Endothelial cell of umbilical vein (primary cell): ENCODE results near the gene B3GALT5. TPM values are rescaled to one million over a fixed set of nuclear protein-coding genes. Genes with fewer than 3 reads are reported as not detected.

Experiments used
- BruUV-seq: library from RNA; stranded (reverse); fragments of 400-500 nt; replicated peaks from 2 replicates; lab custom pipeline; 2021; lab: Mats Ljungman, UMichigan
- CTCF ChIA-PET: fragments of 300-600, 350-600 bp; sonication (Branson Sonifier 250); formaldehyde crosslinking; loops from one replicate; lab custom pipeline; 2021; ENCODE audit warnings: antibody characterized with exemption, inconsistent platforms; lab: Charles Lee
- POLR2A ChIA-PET: fragments of 300-600, 350-600 bp; sonication (Branson Sonifier 250); formaldehyde crosslinking; loops from one replicate; lab custom pipeline; 2021; ENCODE audit warnings: antibody characterized with exemption, inconsistent platforms; lab: Charles Lee
- DNase-seq: peaks from one replicate; pipeline ENCODE4 v3.0.0-alpha.2; 2011; ENCODE audit warnings: low read depth, low spot score
- FAIRE-seq: peaks from 2 replicates; lab custom pipeline; 2011; peaks lifted over from hg19 to GRCh38; lab: Jason Lieb, UNC
- H2AFZ ChIP-seq: 2 replicates; pipeline ENCODE4 v1.6.0; 2012; ENCODE audit warnings: low read depth, low read length, control low read depth, inconsistent platforms
- H3K27ac ChIP-seq: 2 replicates; pipeline ENCODE4 v1.5.1; 2011; ENCODE audit warnings: low read depth, mild to moderate bottlenecking, control low read depth, low read length, moderate library complexity; ENCODE audit not compliant: insufficient read depth
- H3K27me3 ChIP-seq, 2 experiments: 2 replicates each; pipeline versions ENCODE4 v1.6.0 to v1.6.1; 2011; ENCODE audit warnings: low read length in 2 of 2, mixed read lengths in 1 of 2; ENCODE audit not compliant: control insufficient read depth in 2 of 2, insufficient read depth in 2 of 2
- H3K36me3 ChIP-seq, 2 experiments: 2 replicates in 1 of 2; 3 replicates in 1 of 2; pipeline ENCODE4 v1.5.1; 2011; ENCODE audit warnings: low read length in 2 of 2, mild to moderate bottlenecking in 1 of 2, moderate library complexity in 1 of 2; ENCODE audit not compliant: control insufficient read depth in 2 of 2, insufficient read depth in 2 of 2; ENCODE audit errors: extremely low read depth in 1 of 2
- H3K4me1 ChIP-seq: 3 replicates; pipeline ENCODE4 v1.5.1; 2011; ENCODE audit warnings: mild to moderate bottlenecking, low read length; ENCODE audit not compliant: control insufficient read depth, insufficient read depth; ENCODE audit errors: extremely low read depth
- H3K4me2 ChIP-seq: 2 replicates; pipeline ENCODE4 v1.6.1; 2011; ENCODE audit warnings: low read length, control low read depth, mixed read lengths; ENCODE audit not compliant: insufficient read depth
- H3K4me3 ChIP-seq, 3 experiments: fragments of 200-600 bp in 1 of 3; sonication (generic), shearing (Covaris generic) in 1 of 3; replicated peaks in 1 of 3; 2 replicates each; pipeline ENCODE4 v1.5.1; 2011 to 2016; ENCODE audit warnings: control low read depth in 3 of 3, low read length in 3 of 3, mild to moderate bottlenecking in 2 of 3, inconsistent platforms in 1 of 3, low read depth in 1 of 3, moderate library complexity in 1 of 3; ENCODE audit not compliant: insufficient read depth in 1 of 3
- H3K79me2 ChIP-seq: 2 replicates; pipeline ENCODE4 v1.6.0; 2012; ENCODE audit warnings: low read length, inconsistent platforms; ENCODE audit not compliant: control insufficient read depth, insufficient read depth
- H3K9ac ChIP-seq: replicated peaks from 2 replicates; pipeline ENCODE3; 2011; ENCODE audit warnings: low read length, control low read depth; ENCODE audit not compliant: insufficient read depth; ENCODE audit errors: extremely low read depth
- H3K9me1 ChIP-seq: replicated peaks from 3 replicates; pipeline ENCODE4 v1.6.0; 2011; ENCODE audit warnings: mild to moderate bottlenecking, low read length; ENCODE audit not compliant: control insufficient read depth, insufficient read depth; ENCODE audit errors: extremely low read depth
- H3K9me3 ChIP-seq: replicated peaks from 2 replicates; pipeline ENCODE4 v1.5.1; 2012; ENCODE audit warnings: low read length, inconsistent platforms; ENCODE audit not compliant: control insufficient read depth, insufficient read depth
- H4K20me1 ChIP-seq: replicated peaks from 2 replicates; pipeline ENCODE3; 2011; ENCODE audit warnings: mild to moderate bottlenecking, low read length; ENCODE audit not compliant: control insufficient read depth, insufficient read depth; ENCODE audit errors: extremely low read depth
- CTCF ChIP-seq, 2 donors: IDR thresholded peaks; 1 replicate in 1 of 2; 2 replicates in 1 of 2; pipeline ENCODE4 v1.5.1; 2011; ENCODE audit warnings: low read length in 2 of 2, mild to moderate bottlenecking in 2 of 2, moderate library complexity in 2 of 2, control low read depth in 1 of 2, inconsistent platforms in 1 of 2, low read depth in 1 of 2; ENCODE audit not compliant: insufficient read depth in 1 of 2; ENCODE audit errors: extremely low read depth in 1 of 2
- EZH2 ChIP-seq: IDR thresholded peaks from 2 replicates; pipeline ENCODE4 v1.6.1; 2012; ENCODE audit warnings: borderline replicate concordance, low read depth, mild to moderate bottlenecking, moderate library complexity, low read length, inconsistent platforms; ENCODE audit not compliant: severe bottlenecking
- FOS ChIP-seq: IDR thresholded peaks from 2 replicates; pipeline ENCODE4 v1.6.1; 2011; ENCODE audit warnings: mild to moderate bottlenecking, low read length, moderate library complexity, borderline replicate concordance; ENCODE audit not compliant: insufficient read depth
- GATA2 ChIP-seq: IDR thresholded peaks from 2 replicates; pipeline ENCODE4 v1.7.0; 2011; ENCODE audit warnings: low read depth, mild to moderate bottlenecking, moderate library complexity, mixed read lengths, low read length; ENCODE audit not compliant: insufficient read length, insufficient read depth
- JUN ChIP-seq: IDR thresholded peaks from 2 replicates; pipeline ENCODE4 v1.6.1; 2011; ENCODE audit warnings: borderline replicate concordance, low read depth; ENCODE audit not compliant: insufficient read length, insufficient read depth
- MAX ChIP-seq: IDR thresholded peaks from 2 replicates; pipeline ENCODE4 v1.6.1; 2011; ENCODE audit not compliant: insufficient read depth, insufficient read length
- MYC ChIP-seq: IDR thresholded peaks from one replicate; pipeline ENCODE4 v1.6.1; 2011; ENCODE audit warnings: mild to moderate bottlenecking, low read depth, low read length
- POLR2A ChIP-seq: IDR thresholded peaks from 2 replicates; pipeline ENCODE4 v1.6.1; 2012; ENCODE audit warnings: low read depth, mild to moderate bottlenecking, control low read depth, low read length
- POLR2AphosphoS5 ChIP-seq: IDR thresholded peaks from 2 replicates; pipeline ENCODE4 v1.6.1; 2012; ENCODE audit warnings: low read depth, mild to moderate bottlenecking, control low read depth, low read length, moderate library complexity; ENCODE audit not compliant: insufficient read depth
- dilution Hi-C: fragments of 300-500 bp; cut with MboI; formaldehyde crosslinking; loops from one replicate; pipeline ENCODE4 v1.15.0; 2019; ENCODE audit warnings: low sequenced_read_pairs; ENCODE audit not compliant: extremely low pct_ligation_motif_present
- intact Hi-C: fragments of 100-400 bp; cut with micrococcal nuclease; formaldehyde crosslinking; loops from one replicate; pipeline ENCODE4 v1.10.0; 2022
- polyA plus RNA-seq, 4 experiments: library from polyadenylated mRNA; depleted of rRNA in 3 of 4; stranded (reverse) in 3 of 4; unstranded in 1 of 4; fragments of >200 nt; gene quantifications; 2 replicates each; pipeline versions ENCODE4 v1.2.1 to v1.2.3, GENCODE V29; 2011 to 2012; ENCODE audit warnings: missing spikeins in 1 of 4
- total RNA-seq: library from RNA; stranded (reverse); gene quantifications from 2 replicates; pipeline ENCODE4 v1.2.3, GENCODE V29; 2021

B3GALT5 gene
- total and polyA plus RNA-seq, 2 donors (not counting 3 experiments of a cell fraction or from before 2014, with no cell fraction given) = 0.04 TPM; not detected in 1

GRCh38 chr21:39673163-39673562 lies 60.4 kb downstream of the B3GALT5 start:
- dilution Hi-C loops = no loop called here
- FAIRE-seq = no peak

GRCh38 chr21:39673736-39674135 lies 61.0 kb downstream of the B3GALT5 start:
- CTCF ChIA-PET = no interaction called here

More at GRCh38 chr21:39673163-39673562, 60.4 kb downstream of the B3GALT5 start:
- Histone ChIP-seq H3K27ac (no peak overlapping the region), H3K9me1 (no peaks in the 10 kb centered on the region), H3K4me2 (no peak overlapping the region), H3K4me3 (no peak overlapping the region), H3K9me3 (no peaks in the 10 kb centered on the region), H3K36me3 (no peaks in the 10 kb centered on the region), H3K9ac (no peak overlapping the region), H4K20me1 (no peaks in the 10 kb centered on the region), H2AFZ (no peak overlapping the region), H3K79me2 (no peaks in the 10 kb centered on the region), H3K27me3 (no peaks in the 10 kb centered on the region), H3K4me1 (no peaks in the 10 kb centered on the region)
- intact Hi-C loops = no loop called here
- ChIA-PET CTCF (no interaction called here), POLR2A (no interaction called here)
- no TSS peak for BruUV-seq
- DNase-seq = no peak
- no peak for TF ChIP-seq JUN
- no peak for TF ChIP-seq POLR2AphosphoS5

More at GRCh38 chr21:39673736-39674135, 61.0 kb downstream of the B3GALT5 start:
- no peaks in the 10 kb centered on the region for H3K9me3 ChIP-seq
- intact Hi-C loops = no loop called here
- POLR2A ChIA-PET = no interaction called here
- DNase-seq (no peak), FAIRE-seq (no peak)
- dilution Hi-C loops = no loop called here
- H2AFZ ChIP-seq = no peak overlapping the region
- H3K36me3 ChIP-seq = no peaks in the 10 kb centered on the region
- no peak overlapping the region for H3K27ac ChIP-seq
- no peak for TF ChIP-seq FOS
- no peak for TF ChIP-seq MAX
- no peak for TF ChIP-seq EZH2
- TF ChIP-seq JUN = no peak
- no peak for TF ChIP-seq POLR2A
- TF ChIP-seq MYC = no peak
- no peak for TF ChIP-seq CTCF (IDR thresholded peaks at IDR 0.05; ENCODE audit: extremely low read depth in 1 of 2, insufficient read depth in 1 of 2, low read depth in 1 of 2, low read length in 2 of 2)
- no peak for TF ChIP-seq GATA2
- no peak for TF ChIP-seq POLR2AphosphoS5
- H3K27me3 ChIP-seq = no peaks in the 10 kb centered on the region
- no peak overlapping the region for H3K4me2 ChIP-seq
- H3K4me3 ChIP-seq = no peak overlapping the region
- H3K4me1 ChIP-seq = no peaks in the 10 kb centered on the region
- no peak overlapping the region for H3K9ac ChIP-seq
- no TSS peak for BruUV-seq
- H3K9me1 ChIP-seq = no peaks in the 10 kb centered on the region
- no peaks in the 10 kb centered on the region for H4K20me1 ChIP-seq
- no peaks in the 10 kb centered on the region for H3K79me2 ChIP-seq
